Cardiac muscle cell (in vitro differentiated cells and primary cell): Measurements from ENCODE around the gene SLC9A9. TPM values are rescaled to one million over a fixed set of nuclear protein-coding genes. Genes with fewer than 3 reads are reported as not detected.
A peak's percentile ranks its signal among the peaks of the same experiment; 100 is the strongest.

ENCODE experiments used
- DNase-seq, 2 donors: peaks; one replicate each; pipeline versions ENCODE4 v3.0.0 to v3.0.0-alpha.2; 2010 to 2017; ENCODE audit warnings: low read depth in 1 of 2, low spot score in 1 of 2
- H3K27ac ChIP-seq: fragments of 200-600 bp; sonication (generic); 2 replicates; pipeline ENCODE4 v1.5.1; 2016
- H3K27me3 ChIP-seq: fragments of 200-600 bp; sonication (generic); 2 replicates; pipeline ENCODE4 v1.6.0; 2016; ENCODE audit warnings: control low read depth
- H3K36me3 ChIP-seq: fragments of 200-600 bp; sonication (generic); 2 replicates; pipeline ENCODE4 v1.5.1; 2016; ENCODE audit warnings: control low read depth
- H3K4me1 ChIP-seq: fragments of 200-600 bp; sonication (generic); 2 replicates; pipeline ENCODE4 v1.8.1; 2017; ENCODE audit warnings: low read depth, mild to moderate bottlenecking, mixed run types
- H3K4me3 ChIP-seq: fragments of 200-600 bp; sonication (generic); 2 replicates; pipeline ENCODE4 v1.5.1; 2016; ENCODE audit warnings: mild to moderate bottlenecking
- H3K9me3 ChIP-seq: fragments of 200-600 bp; sonication (generic); 2 replicates; pipeline ENCODE4 v1.5.1; 2017; ENCODE audit warnings: low read depth, mild to moderate bottlenecking, control low read depth
- CTCF ChIP-seq: IDR thresholded peaks from 2 replicates; pipeline ENCODE4 v1.5.1; 2012; ENCODE audit warnings: low read depth, mild to moderate bottlenecking, low read length
- polyA plus RNA-seq: library from polyadenylated mRNA; unstranded; fragments of >200 nt; fragmentation: Nextera tagmentation; extraction: Ambion mirVana; gene quantifications from 2 replicates; pipeline ENCODE4 v1.2.1, GENCODE V29; 2016
- total RNA-seq: library from RNA; depleted of rRNA; stranded (reverse); fragments of >200 nt; gene quantifications from 2 replicates; pipeline ENCODE4 v1.2.3, GENCODE V29; 2016

The SLC9A9 gene
- total and polyA plus RNA-seq, 2 experiments from 2014 or later = 0.73 to 1.5 TPM

- no peak for DNase-seq
- Histone ChIP-seq H3K27ac (no peak overlapping the region), H3K27me3 (no peaks in the 10 kb centered on the region), H3K36me3 (no peaks in the 10 kb centered on the region), H3K4me1 (no peaks in the 10 kb centered on the region), H3K4me3 (no peak overlapping the region), H3K9me3 (no peaks in the 10 kb centered on the region)
- TF ChIP-seq CTCF = no peak
Observed at GRCh38 chr3:143784446-143784845, 63.8 kb downstream of the SLC9A9 start.

- no peak overlapping the region for H3K27ac ChIP-seq
- H3K36me3 ChIP-seq = no peaks in the 10 kb centered on the region
- no peaks in the 10 kb centered on the region for H3K4me1 ChIP-seq
- H3K4me3 ChIP-seq = no peak overlapping the region
- no peaks in the 10 kb centered on the region for H3K9me3 ChIP-seq
- peak; percentile 20 to 35 for DNase-seq
- no peak for TF ChIP-seq CTCF
- no peaks in the 10 kb centered on the region for H3K27me3 ChIP-seq
Observed at GRCh38 chr3:143783851-143784370, 64.4 kb downstream of the SLC9A9 start.

- H3K36me3 ChIP-seq = no peaks in the 10 kb centered on the region
- DNase-seq = peak; percentile 54 to 65
- no peaks in the 10 kb centered on the region for H3K9me3 ChIP-seq
- H3K4me3 ChIP-seq = no peak overlapping the region
- no peak overlapping the region for H3K27ac ChIP-seq
- H3K4me1 ChIP-seq = no peaks in the 10 kb centered on the region
- no peaks in the 10 kb centered on the region for H3K27me3 ChIP-seq
- peak; percentile 55 for TF ChIP-seq CTCF
Observed at GRCh38 chr3:143775459-143775858, 72.8 kb downstream of the SLC9A9 start.

- DNase-seq = no peak
- H3K9me3 ChIP-seq = no peaks in the 10 kb centered on the region
- no peaks in the 10 kb centered on the region for H3K27me3 ChIP-seq
- H3K4me1 ChIP-seq = no peaks in the 10 kb centered on the region
- no peaks in the 10 kb centered on the region for H3K36me3 ChIP-seq
- no peak overlapping the region for H3K27ac ChIP-seq
- H3K4me3 ChIP-seq = no peak overlapping the region
- no peak for TF ChIP-seq CTCF
Observed at GRCh38 chr3:143771939-143772338, 76.3 kb downstream of the SLC9A9 start.

- H3K4me3 ChIP-seq = no peak overlapping the region
- no peaks in the 10 kb centered on the region for H3K36me3 ChIP-seq
- no peak for TF ChIP-seq CTCF
- no peaks in the 10 kb centered on the region for H3K9me3 ChIP-seq
- H3K4me1 ChIP-seq = no peaks in the 10 kb centered on the region
- H3K27me3 ChIP-seq = no peaks in the 10 kb centered on the region
- DNase-seq = no peak
- H3K27ac ChIP-seq = no peak overlapping the region
Observed at GRCh38 chr3:143771258-143771657, 77.0 kb downstream of the SLC9A9 start.

GRCh38 chr3:143770391-143770790 lies 77.9 kb downstream of the SLC9A9 start:
- H3K4me3 ChIP-seq = no peak overlapping the region
- H3K27ac ChIP-seq = no peak overlapping the region
- no peak for TF ChIP-seq CTCF
- DNase-seq = no peak
- no peaks in the 10 kb centered on the region for H3K36me3 ChIP-seq
- no peaks in the 10 kb centered on the region for H3K4me1 ChIP-seq
- no peaks in the 10 kb centered on the region for H3K9me3 ChIP-seq
- H3K27me3 ChIP-seq = no peaks in the 10 kb centered on the region
